Measurements from ENCODE around the gene DNAJC11.

The DNAJC11 gene

DNA sequence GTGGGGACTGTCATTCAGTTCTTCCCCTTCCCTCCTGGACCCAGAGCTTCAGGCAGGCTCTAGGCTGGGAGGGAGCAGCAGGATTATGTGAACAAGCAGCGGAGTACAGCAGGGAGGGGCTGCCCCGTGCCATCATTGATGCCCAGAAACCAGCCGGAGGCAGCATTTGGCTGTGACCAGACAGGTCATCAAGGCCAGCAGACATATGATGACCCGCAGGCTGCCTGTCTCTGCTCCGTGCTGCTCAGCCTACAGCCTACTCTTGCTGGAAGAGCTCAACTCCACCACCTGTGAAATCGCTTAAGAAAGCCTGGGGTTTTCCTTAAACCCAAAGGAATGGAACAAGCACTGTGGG, 103.9 kb downstream of the DNAJC11 start:
- DNase-seq, result no peak

DNA sequence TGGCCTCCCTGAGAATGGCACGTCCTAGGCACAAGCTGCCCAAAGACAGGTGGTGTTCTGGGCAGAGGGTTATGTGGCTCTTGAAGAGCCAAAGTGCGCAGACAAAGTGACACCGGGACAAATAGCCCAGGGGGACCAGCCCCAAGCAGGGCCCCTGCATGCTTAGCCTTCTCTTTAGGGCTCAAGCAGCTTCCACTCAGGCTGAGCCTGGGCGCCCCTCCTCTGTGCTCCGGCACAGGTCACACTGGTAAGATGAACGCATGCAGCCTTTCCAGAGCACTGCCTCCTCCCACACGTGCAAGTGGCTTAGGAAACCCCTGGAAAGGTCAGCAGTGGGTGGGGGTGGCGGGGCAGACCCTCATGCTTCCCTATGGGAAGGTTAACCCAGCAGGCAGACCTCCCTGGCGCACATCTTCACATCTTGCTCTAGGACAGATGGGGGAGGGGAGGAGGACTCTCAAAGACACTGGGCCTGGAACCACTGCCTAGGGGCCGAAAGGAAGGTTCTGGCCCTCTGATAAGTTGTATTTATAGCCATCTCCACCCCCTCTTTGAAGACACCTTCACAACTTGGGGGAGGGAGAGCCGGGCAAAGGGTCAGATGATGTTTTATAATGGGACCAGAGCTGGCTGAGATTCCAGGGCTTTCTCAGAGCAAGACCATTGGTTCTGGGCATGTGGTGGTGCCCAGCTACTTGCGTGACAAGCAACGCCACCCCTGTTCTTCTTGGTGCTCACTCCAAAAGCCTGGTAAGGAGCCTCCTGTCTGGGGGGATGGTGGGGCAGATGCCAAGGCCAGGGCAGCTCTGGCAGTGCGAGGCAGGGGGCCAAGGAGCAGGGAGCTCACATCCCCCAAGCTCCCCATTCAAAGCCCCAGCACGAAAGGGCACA, 104.5 kb downstream of the DNAJC11 start:
- no peak for DNase-seq

DNA sequence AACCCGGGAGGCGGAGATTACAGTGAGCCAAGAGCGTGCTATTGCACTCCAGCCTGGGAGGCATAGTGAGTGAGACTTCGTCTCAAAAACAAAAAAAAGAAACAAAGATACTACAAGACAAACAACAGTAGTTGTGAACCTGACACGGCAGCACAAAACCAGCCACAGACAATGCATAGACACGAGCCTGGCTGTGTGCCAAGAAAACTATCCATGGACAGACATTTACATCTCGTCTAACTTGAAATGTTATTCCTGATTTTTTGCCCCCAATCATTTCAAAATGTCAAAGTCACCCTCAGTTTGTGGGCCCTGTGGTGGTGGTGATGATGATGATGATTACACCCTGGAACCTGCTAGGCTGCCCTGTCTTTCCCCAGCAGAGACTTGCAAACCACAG, 105.3 kb downstream of the DNAJC11 start:
- no peak for DNase-seq

DNA sequence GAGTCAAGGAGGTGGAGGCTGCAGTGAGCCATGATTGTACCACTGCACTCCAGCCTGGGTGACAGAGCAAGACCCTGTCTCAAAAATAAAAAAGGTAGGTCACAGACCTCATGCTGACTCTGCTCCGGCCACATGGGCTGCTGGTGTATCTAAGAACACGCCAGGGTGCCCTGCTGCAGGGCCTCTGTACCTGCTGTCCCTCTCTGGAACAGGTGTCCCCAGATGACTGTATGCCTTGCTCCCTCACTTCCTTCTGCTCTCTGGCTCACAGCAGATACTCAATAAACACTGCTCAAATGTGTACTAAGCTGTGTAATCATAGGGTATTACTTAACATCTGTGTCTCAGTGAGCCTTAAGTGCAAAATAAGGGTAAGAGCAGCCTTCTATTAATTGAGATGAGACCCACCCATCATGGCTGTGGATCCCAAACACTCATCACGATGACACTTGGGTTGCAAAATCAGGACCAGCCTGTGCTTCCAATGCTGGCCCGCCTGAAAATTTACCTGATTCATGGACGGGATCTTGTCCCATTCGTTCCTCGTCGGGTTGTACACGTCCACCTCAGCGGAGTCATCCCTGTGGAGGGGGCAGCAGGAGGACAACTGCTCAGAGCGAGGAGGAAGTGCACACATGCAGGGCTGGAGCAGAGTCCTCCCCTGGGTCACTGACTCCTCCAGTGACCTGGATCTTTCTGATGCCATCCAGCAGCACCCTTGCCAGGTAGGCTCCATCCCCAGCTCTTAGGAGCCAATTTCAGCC, 106.5 kb downstream of the DNAJC11 start:
- DNase-seq, result no peak

DNA sequence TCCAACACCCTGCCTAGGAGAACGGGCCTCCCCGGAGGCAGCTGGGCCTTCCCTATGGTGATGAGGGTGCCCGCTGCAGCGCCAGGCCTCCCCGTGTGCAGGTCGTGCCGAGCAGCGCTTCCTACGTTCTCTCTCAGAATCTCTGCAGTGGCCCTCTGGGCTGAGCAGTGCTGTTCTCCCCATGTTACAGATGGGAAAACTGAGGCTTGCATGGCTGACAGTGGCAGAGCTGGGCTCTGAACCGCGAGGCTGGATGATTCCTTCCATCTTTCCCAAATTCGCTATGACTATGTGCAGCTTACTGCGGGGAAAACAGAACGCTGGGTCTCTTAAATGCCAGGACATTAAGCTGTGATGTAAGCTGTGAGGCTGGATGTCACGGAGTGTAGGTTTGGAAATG, 107.8 kb downstream of the DNAJC11 start:
- DNase-seq, result no peak

DNA sequence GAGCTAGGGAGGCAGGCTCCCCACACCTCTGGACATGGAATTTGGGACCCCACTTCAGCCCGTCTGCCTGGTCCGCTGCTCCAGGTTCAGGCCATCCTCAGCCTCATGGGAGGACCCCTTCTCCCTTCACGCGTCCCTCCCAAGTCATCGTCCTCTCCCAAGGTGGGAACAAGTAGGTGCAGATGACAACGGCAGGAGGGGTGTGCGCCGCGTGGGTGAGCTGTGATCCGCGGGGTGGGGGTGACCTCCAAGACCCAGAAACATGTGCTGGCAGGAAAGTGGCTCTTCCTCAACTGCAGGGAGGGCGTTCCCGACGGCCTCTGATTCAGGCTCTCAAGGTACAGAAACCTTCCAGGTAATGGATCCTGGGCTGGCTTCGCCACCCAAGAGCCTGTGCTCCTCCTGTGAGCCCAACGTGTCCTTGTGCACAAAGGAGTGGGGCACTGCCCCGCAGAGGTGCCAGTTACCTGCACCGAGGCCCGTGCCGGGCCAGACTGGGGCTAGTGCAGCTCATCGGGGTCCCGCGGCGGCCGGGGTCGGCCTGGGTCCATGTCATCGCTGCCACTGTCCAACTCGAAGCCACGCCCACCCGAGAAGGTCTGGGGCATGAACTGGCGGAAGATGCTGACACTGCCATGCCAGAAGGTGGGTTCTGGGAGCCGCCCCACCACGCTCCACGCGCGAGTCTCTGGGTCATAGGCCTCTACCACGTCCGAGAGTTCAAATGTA, 108.6 kb downstream of the DNAJC11 start:
- DNase-seq, result no peak

DNA sequence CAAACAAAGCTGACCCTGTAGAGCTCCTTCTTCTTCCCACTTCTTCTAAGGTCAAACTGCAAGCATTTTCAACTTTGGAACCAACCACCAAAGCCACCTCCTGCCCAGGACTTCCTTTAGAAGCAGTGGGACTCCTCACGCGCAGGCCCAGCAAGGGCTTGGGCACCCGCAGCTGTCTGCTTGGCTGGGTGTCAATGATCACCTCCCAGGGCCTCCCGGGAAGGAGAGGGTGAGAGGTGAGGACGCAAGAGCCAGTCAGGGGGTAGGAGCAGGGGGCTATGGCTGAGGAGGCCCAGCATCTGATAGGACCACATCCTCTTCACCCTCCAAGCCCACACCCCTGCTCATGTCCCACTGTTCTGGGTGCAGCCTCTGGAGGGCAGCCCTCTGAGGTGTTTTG, 109.2 kb downstream of the DNAJC11 start:
- DNase-seq, result no peak

DNA sequence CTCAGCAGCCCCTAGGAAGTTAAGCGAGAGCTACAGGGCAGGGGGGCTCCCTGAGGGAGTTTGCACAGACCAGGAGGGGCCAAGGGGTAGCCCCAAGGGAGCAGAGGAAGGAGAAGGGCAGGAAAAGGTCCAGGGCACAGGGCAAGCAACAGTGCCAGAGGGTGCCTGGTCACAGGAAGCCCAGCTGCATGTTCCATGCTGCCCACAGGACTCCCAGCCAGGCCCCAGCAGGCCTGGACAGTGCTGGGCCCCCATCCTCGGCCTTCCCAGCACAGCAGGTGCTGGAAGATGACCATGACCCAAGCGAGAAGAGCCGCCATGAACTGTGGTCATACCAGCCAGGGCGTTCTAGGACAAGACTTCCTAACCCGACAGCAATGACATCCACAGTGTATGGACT, 110.0 kb downstream of the DNAJC11 start:
- no peak for DNase-seq

DNA sequence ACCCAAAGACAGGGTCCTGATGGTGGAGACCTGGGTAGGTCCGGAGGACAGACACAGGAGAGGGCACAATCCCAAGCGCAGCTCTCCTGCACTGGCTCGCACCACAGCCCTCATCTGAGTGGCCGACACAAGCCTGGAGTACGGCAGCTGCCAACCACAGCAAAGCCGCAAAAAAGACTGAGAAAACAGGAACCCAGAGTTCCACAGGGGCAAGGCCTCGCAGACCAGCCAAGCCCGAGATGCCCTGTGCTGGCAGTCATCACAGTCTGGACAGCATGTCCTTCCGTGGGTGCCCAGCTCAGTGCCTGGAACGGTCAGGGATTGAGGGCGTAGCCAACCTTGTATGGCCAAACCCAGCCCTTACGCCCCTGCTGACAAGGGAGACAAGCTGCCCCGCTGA, 110.4 kb downstream of the DNAJC11 start:
- peak; percentile 11 for DNase-seq

DNA sequence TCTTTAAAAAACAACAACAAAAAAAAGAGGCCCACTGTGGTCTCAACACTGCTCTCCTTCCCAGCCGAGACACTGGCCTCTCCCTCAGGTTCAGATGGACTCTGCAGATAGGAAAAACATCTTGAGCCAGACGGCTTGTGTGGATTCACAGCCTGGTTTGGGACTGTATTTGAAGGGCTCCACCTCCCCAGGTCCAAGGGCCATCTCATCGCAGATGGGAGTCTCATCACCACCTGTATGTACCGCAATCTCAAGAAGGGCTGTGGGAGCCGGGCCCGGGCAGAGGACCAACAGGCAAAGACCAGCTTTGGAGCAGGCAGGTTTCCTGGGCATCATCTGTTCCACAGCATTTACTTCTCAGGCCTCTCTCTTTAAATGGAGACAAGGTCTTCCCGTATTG, 111.6 kb downstream of the DNAJC11 start:
- no peak for DNase-seq

DNA sequence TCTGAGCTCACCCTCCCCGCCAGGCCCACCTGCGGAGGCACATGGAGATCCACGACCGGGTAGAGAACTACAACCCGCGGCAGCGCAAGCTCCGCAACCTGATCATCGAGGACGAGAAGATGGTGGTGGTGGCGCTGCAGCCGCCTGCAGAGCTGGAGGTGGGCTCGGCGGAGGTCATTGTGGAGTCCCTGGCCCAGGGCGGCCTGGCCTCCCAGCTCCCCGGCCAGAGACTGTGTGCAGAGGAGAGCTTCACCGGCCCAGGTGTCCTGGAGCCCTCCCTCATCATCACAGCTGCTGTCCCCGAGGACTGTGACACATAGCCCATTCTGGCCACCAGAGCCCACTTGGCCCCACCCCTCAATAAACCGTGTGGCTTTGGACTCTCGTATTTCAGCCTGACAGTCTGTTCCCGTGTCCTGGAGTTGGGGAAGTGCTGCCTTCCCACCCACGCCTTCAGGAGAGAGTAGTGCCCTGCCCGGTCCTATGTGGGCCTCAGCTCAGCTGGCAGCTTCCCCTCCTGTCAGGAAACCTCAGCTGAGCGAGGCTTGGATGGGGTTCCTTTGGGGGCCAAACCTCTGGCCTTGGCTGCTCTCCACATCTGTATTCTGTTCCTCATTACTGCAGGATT, 112.6 kb downstream of the DNAJC11 start:
- DNase-seq, result no peak

DNA sequence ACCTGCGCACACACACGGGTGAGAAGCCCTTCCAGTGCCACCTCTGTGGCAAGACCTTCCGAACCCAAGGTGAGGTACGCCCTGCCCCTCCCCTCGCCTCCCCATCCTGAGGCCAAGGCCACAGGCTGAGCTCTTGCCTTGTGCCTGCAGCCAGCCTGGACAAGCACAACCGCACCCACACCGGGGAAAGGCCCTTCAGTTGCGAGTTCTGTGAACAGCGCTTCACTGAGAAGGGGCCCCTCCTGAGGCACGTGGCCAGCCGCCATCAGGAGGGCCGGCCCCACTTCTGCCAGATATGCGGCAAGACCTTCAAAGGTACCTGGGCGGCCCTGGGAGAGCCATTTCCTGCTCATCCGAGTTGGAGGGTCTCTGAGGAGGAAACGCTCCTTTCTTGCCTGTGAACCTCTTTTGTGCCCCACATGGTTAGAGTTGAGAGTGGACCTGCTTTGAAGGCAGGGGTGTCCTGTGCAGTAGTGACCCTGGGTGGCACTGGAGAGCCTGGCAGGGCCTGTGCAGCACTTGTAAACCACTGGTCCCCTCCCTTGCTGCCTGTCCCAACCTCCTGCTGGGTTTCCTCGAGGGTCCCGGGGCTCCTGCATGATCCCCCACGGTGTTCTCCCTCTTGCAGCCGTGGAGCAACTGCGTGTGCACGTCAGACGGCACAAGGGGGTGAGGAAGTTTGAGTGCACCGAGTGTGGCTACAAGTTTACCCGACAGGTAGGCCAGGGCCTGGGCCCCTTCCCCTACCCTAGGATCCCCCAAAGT, 113.3 kb downstream of the DNAJC11 start:
- no peak for DNase-seq

DNA sequence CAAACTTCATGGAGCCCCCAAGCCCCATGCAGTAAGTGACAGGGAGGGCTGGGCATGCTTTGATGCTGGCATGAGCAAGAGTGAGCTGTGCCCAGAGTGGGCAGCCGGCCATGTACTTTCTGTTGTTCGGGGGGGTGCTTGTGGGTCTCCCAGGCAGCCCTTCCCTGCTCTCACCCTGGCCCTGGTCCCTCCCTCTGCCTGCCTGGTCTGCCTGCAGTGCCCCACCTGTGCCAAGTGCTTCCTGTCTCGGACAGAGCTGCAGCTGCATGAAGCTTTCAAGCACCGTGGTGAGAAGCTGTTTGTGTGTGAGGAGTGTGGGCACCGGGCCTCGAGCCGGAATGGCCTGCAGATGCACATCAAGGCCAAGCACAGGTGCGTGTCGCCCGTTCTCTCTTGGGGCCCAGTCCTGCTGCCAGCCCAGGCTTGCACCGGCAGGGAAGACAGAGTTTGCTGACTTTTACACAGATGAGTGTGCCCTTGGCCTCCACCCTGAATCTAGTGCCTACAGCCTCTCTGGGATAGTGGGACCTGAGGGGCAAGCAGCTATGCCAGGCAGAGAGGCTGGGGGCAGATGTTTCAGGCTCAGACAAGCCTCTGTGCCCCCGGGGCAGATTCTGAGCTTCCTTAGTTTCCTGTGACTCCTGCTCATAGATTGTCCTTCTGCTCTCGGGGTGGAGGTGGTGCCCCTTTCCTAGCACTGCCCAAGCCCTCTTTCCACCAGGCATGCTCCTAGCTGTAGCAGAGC, 114.2 kb downstream of the DNAJC11 start:
- peak; percentile 52 for DNase-seq

DNA sequence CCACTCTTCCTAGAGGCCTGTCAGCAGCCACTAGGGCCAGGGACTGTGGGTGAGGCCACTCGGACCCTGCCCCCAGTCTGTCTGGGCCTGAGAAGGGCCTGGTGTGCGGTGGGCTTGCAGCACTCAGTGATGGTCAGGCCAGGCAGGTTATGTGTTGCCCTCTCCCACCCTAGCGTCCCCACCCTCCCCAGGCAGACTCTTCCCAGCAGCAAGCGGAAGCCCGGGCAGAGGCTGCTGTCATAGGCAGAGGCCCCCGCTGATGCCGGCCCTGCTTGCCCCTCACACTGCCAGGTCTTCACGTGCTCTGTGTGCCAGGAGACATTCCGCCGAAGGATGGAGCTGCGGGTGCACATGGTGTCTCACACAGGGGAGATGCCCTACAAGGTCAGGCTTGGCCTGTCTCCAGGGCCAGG, 115.2 kb downstream of the DNAJC11 start:
- no peak for DNase-seq

DNA sequence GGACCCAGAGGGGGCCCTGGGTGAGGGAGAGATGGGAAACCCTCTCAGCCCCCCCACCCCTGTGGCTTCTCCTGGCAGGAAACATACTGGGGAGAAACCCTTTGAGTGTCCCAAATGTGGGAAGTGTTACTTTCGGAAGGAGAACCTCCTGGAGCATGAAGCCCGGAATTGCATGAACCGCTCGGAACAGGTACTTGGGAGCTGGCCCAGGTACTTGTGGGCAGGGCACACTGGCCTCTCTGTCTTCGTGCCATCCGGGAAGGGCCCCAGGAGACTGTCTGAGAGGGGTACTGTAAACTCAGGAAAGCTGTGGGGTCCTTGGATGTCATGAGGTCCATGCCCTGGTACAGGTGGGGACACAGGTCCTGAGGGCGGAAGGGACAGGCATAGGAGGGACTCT, 115.8 kb downstream of the DNAJC11 start:
- DNase-seq, result no peak

DNA sequence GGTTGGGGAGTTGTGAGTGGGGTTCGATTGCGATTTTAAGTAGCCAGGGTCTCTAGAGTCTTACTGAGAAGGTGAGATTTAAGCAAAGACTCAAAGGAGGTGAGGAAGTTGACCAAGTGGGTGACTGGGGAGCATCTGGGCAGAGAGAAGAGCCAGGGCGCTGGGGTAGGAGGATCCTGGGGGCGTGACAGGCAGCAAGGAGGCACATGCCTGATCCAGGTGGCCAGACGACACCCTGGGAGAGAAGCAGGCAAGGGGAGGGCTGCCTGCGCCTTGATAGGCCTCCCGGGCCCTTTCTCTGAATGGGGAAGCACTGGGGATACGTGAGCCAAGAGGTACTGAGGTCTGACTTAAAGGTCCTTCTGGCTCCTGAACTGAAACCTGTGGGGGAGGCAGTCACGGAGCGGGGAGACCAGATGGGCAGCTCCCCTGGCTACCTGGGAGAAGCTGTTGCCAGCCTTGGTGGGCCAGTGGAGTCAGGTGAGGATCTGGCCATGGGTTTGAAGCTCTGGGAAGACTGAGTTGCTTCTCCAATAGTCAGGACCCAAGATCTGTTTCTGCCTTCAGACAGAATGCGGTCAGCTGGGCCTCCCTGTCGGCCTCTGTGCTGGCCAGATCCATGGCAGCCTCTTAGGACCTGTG, 116.4 kb downstream of the DNAJC11 start:
- no peak for DNase-seq

Data from midbrain (tissue), 1 donor.